NCI-H446 (cell line): ENCODE measurements around the gene PODXL.
A peak's percentile ranks its signal among the peaks of the same experiment; 100 is the strongest.

Source experiments
- DNase-seq, 2 experiments: peaks; one replicate each; lab custom pipeline; 2025; lab: John Stamatoyannopoulos, UW

Gene PODXL

DNA sequence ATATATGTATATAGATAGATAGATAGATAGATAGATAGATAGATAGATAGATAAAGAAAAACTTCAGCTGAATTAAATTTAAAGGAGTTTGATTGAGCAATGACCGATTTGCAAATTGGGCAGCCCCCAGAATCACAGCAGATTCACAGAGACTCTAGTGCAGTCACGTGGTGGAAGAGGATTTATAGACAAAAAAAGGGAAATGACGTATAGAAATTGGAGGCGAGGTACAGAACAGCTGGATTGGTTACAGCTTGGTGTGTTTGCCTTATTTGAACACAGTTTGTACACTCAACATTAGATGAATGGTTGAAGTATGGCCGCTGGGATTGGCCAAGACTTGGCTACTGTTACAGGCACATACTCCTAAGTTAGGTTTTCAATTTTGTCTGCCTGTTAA lies 8.2 kb upstream of the PODXL start:
- DNase-seq, result no peak

DNA sequence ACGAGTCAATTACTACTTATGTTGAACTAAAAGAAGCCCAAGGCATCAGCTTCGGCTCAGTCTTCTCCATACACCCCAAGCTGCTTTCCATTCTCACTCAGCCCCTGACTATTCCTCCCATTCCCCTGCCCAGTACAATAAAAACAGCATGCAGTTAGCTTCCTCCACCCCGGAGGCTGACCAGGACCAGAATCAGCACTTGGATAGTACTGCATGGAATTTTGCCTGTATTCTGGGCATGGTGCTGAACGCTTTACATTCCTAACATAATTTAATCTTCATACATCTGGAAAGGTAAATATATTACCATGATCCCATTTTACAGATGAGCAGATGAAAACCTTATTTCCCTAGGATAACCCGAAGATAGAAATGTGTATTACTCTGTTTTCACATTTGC lies 7.5 kb upstream of the PODXL start:
- DNase-seq, result no peak

DNA sequence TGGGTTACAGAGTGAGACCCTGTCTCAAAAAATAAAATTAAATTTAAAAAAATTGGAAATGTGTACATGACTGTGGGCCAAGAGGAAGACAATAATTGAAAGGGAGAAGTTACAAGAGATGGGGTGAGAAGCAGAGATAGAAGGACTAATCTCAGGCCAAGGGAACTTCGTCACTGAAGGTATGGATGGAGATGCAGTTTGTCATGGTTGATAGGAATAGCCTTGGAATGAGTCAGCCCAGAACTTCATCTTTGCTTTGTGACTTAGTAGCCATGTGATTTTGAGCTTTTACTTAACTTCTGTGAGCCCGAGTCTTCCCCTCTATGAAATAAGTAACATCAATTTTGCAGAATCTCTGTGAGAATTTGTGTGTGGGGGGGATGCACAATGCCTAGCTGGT lies 6.5 kb upstream of the PODXL start:
- no peak for DNase-seq

DNA sequence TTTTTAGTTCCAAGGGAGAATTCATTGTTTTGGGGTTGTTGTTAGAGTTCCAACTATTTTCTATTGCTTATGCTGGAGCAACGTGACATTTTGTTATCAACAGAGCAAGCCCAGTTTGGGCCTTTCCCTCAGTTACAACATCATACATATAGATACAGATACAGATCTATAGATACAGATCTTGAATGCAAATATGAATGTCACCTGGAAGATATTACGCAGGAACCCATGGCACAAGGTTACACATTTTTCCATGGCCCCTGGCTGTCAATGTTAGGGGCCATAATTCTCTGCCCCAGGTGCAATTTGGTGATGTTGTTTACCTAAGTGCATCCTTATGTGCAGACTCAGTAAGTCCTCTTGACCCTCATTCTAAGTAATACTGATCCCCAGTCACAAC lies 3.6 kb upstream of the PODXL start:
- DNase-seq, result no peak

DNA sequence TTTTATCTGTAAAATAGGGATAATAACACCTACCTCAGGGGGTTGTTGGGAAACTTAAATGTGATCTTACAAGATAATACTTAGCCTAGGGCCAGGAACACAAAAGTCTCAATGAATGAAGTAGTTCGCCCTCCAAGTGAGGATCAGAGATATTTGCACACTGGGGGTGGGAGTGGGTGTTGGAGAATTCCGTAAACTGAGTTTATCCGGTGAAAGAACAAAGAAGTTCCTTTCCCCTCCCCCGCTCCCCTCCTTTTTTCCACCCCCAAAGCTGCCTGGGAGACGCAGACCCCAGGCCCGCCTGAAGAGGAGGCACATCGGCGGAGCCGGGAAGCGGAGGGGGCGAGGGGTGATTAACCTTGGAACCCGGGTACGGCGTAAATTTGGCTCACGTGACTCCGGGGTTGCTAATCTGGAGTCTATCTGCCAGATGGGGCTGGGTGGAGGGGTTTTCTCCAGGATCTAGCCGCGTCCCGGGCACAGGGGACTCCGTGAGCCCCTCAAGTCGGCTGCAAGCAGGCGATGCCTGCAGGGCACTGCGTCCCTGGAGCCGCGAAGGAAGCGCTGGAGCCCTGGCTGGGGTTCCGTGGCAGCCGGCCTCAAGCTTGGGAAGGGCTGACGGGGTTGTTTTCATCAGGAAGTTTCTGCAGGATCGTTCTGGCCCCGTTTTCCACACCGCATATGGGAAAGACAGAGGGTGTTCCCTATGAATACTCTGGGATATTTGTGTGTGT lies 1.4 kb upstream of the PODXL start:
- no peak for DNase-seq

DNA sequence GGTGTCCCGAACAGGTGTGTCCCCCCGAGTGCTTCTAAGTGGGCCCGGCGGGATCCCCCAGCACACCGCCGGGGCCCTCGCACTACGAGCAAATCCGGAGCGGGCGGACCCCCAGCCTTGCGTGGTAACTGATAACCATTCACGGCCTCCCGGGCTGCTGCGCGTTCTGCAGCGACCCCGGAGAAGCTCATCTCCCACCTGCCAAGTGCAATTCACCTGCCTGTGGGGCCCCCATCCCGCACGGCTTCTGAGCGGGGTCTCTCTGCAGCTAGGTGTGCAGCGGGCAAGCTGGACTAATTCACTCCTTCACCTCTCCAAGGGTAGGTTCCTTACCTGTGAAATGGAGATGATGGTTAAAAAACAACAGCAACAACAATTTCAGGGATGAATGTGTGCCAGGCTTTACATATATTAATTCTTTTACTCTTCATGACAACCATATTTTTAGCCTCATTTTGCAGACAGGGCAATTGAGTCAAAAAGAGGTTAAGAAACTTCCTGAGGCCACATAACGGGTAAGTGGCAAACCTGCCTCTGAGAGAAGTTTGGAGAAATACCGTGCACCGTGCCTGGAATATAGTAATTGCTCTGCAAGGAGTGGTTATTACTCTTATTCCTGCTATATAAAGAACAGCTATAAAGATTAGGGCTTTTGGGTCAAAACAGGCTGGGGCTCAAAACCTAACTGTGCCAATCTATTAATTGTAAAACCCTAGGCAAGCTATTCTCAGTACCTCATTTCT lies 652 bp upstream of the PODXL start:
- no peak for DNase-seq

DNA sequence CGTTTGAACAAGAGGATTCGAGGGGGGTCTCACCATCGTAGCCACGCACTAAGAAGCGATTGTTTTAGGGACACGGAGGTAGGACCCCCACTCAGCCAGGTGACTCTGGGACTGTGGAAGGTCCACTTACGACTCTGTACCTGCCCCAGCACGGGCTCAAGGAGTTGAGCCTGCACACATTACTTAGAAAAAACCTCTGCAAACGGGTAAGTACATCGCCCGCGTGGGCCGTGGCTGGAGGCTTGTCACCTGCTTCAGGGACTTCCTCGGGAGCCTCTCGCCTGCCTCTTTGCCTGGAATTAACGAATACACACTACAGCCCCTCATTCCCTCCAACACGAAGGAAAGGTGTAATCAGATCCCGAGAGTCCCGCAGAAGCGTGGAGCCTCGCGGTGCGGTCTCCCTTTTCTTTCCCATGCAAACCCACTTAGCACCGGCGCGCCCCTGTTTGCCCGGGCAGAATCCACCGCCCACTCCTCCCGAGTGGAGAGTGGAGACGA lies 826 bp downstream of the PODXL start:
- DNase-seq, result no peak

DNA sequence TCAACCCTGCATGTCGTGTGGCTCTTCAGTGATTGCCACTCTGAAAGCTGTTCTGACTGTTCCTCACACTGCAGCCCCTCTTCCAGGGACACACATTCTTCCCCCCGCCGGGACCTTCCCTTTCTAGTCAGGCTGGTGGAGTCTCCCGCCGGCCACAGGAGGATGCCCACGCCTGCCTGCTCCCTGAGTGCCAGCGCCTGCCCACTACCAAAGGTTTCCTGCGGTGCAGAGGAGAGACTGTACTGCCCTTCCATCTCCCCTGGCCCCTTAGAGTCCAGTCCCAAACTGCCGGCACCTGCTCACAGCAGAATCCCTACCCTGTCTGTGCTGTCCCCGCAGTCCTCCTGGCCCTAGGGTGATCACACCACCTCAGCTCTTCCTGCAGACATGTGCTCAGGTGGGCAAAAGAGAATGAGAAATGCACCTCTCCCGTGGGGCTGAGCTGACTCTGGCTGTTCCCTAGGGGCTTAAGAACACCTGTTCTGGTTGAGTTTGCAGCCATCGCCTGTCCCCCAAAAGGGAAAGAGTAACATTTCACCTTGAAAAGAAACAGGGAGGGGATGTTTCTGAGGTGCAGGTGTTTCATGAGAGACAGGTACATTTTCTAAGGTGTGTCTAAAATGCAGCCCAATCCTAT lies 1.4 kb downstream of the PODXL start:
- no peak for DNase-seq

DNA sequence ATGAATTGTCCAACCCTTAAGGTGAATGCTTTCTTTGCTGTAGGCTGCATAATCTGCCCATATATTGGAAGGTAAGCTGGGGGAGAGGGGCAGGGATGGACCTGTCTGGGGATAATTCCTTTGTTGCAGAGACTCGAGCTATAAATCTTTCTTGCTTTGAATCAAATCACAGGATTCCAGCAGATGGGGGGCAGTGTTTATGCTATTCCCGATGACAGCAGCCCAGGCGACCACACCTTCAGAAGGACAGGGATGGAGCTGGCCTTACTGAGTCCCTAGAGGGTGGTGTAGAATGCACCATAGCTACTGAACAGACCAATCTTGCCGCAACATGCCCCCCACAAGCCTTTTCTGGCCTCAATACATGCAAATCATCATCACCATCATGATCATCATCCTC lies 2.5 kb downstream of the PODXL start:
- no peak for DNase-seq

DNA sequence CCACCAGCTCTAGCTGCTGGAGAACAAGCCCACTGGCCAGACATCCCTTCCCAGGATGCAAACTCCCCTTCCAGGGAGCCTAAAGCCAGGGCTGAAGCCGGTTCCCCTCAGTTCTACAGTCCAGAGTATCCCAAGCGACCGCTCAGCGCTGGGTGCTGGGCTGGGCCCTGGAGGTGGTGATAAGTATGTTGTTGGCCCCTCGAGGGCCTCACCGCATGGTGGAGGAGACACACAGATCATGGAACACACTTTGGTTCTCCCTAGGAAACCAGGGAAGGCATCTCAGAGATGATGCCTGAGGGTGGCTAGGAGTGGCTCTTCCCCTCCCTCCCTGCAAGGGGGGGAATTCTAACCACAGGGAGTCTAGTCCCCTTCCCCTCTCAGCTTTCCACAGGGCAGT lies 4.4 kb downstream of the PODXL start:
- DNase-seq, result no peak

DNA sequence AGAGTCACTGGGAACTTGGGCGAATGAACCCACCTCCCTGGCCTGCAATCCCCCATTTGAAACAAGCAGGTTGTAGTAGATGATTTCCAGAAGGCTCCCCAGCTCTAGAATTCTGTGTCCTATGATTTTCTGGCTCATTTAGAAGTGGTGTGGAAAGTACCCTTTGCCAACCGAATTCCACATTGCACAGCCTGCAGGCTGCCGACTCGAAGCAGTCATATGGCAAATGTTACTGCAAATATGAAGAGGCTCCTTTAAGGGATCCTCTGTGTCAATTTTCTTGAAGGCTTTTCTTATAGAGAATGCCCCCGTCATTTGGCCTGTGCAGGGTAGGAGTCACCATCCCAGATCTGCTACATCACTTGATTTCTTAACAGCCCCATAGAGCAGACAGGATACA lies 5.6 kb downstream of the PODXL start:
- DNase-seq, result no peak

DNA sequence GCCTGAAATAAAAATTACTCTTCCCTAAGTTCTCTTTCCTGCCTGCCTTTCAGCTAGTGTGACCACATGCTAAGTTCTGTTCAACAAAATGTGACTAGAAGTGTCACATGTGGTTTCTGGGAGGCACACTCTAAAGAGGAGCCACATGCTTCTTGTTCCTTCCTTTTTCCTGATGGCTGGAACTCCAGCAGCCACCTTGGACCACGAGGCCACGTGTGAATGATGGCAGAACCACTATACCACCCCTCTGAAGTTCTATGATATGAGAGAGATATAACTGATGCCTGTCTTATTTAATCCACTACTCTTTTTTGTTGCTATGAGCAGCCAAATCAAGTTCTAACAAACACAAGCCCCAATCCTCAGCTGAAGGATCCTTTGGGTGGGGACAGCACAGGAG lies 8.1 kb downstream of the PODXL start:
- DNase-seq, result no peak

DNA sequence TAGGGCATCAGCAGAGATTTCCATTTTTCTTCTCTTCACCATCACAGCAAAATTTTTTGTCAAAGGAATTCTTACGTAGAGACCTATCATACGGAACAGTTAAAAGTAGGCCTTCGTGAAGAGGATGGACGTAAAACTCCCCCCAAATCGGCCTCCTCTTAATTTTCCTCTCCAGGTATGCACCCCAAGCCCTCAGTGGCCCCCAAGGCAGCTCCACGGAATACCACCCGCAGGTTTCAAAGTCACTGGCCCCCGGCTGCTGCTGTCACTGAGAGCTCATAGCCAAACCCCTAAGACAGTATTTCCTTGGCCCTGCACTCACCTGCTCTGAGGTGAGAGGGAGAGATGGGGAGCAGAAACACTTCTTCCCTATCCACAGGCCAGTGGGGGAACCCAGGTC lies 8.8 kb downstream of the PODXL start:
- no peak for DNase-seq

DNA sequence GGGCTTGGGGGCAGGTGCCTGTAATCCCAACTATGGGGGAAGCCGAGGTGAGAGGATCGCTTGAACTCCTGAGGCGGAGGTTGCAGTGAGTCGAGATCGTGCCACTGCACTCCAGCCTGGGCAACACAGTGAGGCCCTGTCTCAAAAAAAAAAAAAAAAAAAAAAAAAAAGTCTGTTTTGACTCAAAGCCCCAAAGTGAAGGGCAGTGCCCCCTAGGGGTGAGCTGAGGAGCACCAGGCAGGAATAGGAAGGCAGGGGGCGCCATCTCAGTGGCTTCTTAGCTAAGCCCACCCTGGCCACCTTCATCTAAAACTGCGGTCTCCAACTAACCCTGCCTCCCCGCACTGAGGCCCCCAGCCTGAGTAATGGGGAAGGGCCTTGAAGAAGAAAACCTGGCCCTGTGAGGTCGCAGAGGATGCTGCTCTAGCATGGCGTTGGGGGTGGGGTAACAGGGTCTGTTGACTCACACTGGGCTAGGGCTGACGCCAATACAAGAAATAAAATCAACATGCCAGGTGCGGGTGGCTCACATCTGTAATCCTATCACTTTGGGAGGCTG lies 9.8 kb downstream of the PODXL start:
- peak in 1 of 2 experiments; percentile 4 for DNase-seq

DNA sequence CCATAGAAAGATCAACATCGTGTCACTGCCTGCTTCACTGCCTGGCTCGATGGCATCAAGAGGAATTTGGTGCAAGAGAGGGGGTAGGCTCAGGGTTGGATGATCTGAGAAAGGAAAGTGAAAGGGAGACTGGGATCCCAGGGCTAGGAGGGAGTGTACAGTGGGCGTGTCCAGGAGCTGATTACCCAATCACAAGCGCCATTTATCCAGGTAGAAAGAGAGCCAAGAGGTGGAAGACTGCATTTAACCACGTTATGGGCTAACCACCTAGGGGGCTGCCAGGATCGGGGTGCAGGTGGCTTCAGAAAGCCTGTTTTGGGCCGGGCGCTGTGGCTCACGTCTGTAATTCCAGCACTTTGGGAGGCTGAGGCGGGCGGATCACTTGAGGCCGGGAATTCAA lies 10.3 kb downstream of the PODXL start:
- no peak for DNase-seq

DNA sequence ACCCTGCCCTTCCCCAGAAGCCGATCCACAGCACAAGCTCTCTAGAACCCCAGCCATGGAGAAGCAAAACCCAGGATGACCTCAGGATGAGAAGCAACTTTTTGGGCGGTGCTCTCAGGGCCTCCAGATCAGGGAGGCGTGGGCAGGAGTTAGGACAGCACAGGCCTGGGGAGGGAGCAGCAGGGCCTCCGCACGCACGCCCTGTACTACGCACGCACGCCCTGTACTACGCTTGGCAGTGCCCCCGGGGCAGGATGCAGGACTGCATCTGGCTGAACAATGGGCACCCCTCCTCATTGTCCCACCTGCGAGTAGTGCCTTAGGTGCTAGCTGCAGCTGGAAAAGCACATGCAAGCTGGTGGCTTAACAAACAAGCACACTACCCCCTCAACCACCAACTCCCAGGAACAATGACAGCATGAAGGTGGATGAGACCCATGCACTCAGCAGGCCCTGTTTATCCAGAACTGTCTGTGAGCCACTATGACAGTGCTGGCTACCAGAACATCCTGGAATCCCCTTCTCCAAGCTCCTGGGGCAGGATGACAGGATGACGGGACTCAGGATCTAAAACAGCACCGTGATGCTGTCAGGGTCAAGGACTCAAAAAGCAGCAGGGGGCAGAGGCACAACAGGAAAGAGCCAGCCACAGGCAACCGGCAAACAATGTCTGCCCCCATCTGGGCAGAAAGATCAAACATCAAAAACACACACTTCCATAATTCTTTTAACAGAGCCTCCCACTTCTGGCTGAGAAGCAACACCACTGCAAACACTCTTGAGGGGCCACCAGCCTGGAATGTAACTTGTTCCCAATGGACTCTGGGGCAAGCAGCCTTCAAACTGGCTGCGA lies 11.8 kb downstream of the PODXL start:
- DNase-seq, result no peak

DNA sequence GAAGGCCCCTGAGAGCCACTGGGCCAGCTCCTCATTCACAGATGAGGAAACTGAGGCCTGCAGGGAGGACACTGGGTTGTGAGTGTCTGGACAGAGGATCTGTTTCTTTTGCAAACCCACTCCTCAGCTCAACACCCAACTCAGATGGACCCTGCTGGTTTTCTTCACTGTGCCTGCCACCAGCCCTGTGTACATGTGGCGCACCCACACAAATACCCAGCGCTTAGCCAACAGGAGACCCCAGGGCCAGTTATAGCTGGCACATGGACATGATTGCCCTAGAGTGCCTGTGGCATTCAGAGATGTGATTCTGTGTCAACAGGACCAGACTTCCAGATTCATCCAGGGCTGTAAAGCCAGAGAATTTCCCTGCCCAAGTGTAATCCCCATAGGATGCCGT lies 12.4 kb downstream of the PODXL start:
- DNase-seq, result no peak

DNA sequence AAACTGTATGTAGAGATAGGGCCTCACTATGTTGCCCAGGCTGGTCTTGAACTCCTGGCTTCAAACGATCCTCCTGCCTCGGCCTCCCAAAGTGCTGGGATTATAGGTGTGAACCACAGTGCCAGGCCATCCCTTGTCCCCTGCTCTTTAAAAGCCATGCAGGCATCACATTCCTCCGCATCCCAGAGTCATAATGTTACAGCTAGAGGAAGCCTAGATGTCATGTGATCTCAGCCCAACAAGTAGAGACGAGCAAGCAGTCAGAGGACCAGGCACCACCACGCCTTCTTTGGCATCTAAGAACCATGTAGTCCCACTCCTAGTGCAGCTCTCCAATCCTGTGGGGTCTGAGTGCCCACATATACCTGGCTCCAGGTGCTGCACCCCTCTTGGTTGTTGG lies 13.1 kb downstream of the PODXL start:
- no peak for DNase-seq

DNA sequence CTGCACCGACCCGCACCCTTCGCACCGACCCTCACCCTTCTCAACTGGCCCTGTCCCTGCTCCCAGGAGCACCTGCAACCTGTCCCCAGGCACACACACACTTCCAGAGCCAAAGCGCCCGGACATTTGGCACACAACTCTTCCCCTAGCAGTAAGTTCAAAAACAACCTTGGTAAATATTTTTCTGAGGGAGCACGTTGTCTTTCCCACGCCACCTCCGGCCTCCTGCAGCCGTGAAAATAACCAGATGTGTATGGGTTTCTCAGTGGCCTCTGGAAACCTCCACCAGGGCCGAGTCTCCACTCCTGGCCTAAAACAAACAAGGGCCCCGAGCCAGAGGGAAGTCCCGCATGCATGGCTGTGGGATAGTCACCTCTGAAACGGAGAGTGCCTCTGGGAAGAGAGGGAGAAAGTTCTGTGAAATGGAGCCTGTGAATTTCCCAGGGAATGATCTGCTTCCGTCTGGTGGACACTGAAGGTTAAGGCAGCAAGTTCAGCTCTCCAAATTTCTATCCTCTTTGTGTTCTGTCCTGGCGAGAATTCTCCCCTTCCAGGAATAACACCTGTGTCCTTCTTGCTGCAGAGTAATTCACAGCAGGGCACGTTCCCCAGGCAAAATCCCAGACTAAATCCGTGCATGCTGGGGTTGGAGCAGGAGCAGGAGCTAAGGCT lies 15.8 kb downstream of the PODXL start:
- DNase-seq, result no peak

DNA sequence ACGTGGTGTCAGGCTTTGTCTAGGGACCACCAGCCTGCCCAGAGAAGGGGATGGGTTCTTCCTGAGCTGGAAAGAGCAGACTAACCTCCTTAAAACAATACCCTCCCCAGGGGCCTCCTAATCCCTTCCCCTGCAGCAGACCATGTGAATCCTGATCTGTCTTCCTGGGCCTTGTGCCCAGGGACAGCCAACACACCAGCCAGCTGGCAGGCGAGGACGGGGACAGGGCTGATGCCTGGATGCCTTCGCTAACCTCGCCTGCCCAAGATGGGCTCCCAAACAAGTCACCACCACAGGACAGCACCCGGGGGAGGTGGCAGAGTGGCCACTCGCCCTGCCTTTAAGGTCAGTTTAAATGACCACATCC lies 17.6 kb downstream of the PODXL start:
- peak; percentile 5 to 44 for DNase-seq

DNA sequence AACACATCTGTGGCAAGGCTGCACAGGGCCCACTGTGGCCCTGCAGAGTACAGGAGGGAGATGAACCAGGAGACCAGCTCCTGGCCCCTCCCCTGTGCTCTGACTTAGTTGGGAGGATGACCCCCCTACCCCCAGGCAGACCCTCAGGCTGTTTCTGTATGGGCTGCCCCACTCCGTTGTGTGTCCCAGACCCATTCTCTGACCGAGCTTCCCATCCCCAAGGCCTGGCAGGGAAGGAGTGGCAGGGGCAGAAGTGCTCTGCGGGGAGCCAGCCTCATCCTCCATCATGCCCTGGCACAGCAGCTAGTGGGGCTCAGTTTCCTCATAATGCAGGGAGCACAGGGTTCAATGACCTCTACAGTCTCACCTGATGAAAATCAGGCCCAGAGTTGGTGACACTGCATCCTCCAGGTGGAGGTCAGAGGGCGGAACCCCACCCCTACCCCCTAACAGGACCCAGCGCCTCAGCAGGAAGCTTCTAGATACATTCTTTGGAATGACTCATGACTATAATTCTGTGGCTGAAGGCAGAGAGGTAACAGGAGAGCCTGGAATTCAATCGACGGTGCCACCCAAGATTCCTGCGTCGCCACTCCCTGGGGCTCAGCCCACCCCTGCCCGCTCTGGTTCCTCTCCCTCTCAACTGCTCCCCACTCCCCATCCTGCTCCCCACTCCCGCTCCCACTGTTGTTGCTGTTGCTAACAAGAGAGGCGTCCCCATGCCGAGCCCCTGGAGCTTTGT lies 18.2 kb downstream of the PODXL start:
- DNase-seq, result no peak
